ENCODE results near the gene PDAP1. TPM values are rescaled to one million over a fixed set of nuclear protein-coding genes. Genes with fewer than 3 reads are reported as not detected.

Gene PDAP1
- total and polyA plus RNA-seq, 4 donors, result 11.6 to 83.6 (median 31.5) TPM

DNA sequence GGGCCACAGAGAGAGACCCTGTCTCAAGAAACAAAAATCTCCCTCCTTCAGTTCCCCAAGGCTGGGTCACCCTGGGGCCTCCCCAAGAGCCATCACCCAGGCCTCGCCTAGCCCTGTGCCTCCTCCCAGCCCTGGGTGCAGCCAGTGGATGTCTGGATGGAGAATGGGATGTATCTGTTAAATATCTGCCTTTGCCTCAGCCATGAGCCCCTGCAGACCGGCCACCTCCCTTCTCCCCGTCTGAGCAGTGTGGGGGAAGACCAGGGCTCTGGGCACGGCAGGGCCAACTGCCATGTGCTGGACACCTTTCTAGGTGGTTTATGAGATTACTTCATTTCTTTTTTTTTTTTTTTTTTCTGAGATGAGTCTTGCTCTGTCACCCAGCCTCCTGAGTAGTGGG is 23.9 kb downstream of the PDAP1 start:
- H3K9me3 ChIP-seq (ENCODE audit: control insufficient read depth in 4 of 4, low read length in 3 of 4), result no peaks in the 10 kb centered on the region
- H3K36me3 ChIP-seq (ENCODE audit: control insufficient read depth in 4 of 4, insufficient read depth in 3 of 4, low read depth in 1 of 4, low read length in 3 of 4), result peaks cover 0 to 21% (median 2%) of the 10 kb centered on the region in 4 donors
- peaks cover 13 to 23% (median 17%) of the 10 kb centered on the region in 4 donors for H3K4me1 ChIP-seq (ENCODE audit: control insufficient read depth in 4 of 4, insufficient read depth in 4 of 4, low read length in 3 of 4)
- H3K27ac ChIP-seq (ENCODE audit: low read depth in 1 of 2, low read length in 2 of 2), result no peak overlapping the region
- DNase-seq (ENCODE audit: low spot score), result no peak
- H3K9ac ChIP-seq (ENCODE audit: low read depth in 1 of 2, low read length in 2 of 2), result no peak overlapping the region
- no peaks in the 10 kb centered on the region for H3K27me3 ChIP-seq (ENCODE audit: control insufficient read depth in 4 of 4, insufficient read depth in 4 of 4, low read length in 3 of 4)
- WGBS, result 93% methylated on average over 4 of the region's 4 CpGs
- TF ChIP-seq FOXA2 (IDR thresholded peaks at IDR 0.05), result no peak
- no peak overlapping the region for H3K4me3 ChIP-seq (ENCODE audit: low read depth in 1 of 3, low read length in 3 of 3)

DNA sequence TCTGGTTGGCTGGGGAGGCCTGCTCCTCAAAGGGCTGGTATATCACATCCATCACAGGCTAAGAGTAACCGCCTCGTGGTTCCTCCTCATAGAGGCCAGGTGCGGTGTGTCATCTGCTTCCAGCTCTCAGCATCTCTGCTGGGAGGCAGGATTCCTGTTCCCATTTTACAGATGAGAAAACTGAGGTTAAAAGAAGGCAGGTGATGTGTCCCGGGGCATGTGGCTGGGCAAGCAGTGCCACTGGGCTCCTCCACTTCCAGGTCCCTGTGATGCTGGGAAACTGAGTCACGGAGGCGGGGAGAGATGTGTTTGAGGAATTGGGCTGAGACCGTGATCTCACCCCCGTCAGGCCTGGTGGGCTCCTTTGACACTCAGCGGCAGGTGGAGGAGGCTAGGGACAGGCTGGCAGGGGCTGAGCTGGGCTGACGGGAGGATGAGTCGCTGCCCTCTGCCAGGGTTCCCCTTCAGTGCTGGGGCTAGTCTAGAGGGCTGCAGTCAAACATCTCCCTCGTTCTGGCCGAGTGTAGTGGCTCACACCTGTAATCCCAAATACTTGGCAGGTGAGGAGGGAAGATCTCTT is 24.5 kb downstream of the PDAP1 start:
- TF ChIP-seq, protein P1, sequence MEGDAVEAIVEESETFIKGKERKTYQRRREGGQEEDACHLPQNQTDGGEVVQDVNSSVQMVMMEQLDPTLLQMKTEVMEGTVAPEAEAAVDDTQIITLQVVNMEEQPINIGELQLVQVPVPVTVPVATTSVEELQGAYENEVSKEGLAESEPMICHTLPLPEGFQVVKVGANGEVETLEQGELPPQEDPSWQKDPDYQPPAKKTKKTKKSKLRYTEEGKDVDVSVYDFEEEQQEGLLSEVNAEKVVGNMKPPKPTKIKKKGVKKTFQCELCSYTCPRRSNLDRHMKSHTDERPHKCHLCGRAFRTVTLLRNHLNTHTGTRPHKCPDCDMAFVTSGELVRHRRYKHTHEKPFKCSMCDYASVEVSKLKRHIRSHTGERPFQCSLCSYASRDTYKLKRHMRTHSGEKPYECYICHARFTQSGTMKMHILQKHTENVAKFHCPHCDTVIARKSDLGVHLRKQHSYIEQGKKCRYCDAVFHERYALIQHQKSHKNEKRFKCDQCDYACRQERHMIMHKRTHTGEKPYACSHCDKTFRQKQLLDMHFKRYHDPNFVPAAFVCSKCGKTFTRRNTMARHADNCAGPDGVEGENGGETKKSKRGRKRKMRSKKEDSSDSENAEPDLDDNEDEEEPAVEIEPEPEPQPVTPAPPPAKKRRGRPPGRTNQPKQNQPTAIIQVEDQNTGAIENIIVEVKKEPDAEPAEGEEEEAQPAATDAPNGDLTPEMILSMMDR (IDR thresholded peaks at IDR 0.05; ENCODE audit: low read depth, low read length, missing input control), result no peak
- TF ChIP-seq, protein P2, sequence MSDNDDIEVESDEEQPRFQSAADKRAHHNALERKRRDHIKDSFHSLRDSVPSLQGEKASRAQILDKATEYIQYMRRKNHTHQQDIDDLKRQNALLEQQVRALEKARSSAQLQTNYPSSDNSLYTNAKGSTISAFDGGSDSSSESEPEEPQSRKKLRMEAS (IDR thresholded peaks at IDR 0.05), result no peak
- no peak for TF ChIP-seq TAF1 (conservative IDR thresholded peaks at IDR 0.05)
- no peak for TF ChIP-seq FOXA1 (IDR thresholded peaks at IDR 0.05)
- no peak for TF ChIP-seq HNF4A (conservative IDR thresholded peaks at IDR 0.05)
- no peak for TF ChIP-seq YY1 (IDR thresholded peaks at IDR 0.05)
- no peak for TF ChIP-seq NR2F2 (IDR thresholded peaks at IDR 0.05)
- TF ChIP-seq SP1 (IDR thresholded peaks at IDR 0.05), result no peak
- no peak for TF ChIP-seq EGR1 (IDR thresholded peaks at IDR 0.05; ENCODE audit: low read depth in 2 of 2)
- no peak for TF ChIP-seq RXRA (IDR thresholded peaks at IDR 0.05)
- TF ChIP-seq, protein P3, sequence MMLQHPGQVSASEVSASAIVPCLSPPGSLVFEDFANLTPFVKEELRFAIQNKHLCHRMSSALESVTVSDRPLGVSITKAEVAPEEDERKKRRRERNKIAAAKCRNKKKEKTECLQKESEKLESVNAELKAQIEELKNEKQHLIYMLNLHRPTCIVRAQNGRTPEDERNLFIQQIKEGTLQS (IDR thresholded peaks at IDR 0.05), result no peak
- no peak for TF ChIP-seq HNF4G (IDR thresholded peaks at IDR 0.05)

DNA sequence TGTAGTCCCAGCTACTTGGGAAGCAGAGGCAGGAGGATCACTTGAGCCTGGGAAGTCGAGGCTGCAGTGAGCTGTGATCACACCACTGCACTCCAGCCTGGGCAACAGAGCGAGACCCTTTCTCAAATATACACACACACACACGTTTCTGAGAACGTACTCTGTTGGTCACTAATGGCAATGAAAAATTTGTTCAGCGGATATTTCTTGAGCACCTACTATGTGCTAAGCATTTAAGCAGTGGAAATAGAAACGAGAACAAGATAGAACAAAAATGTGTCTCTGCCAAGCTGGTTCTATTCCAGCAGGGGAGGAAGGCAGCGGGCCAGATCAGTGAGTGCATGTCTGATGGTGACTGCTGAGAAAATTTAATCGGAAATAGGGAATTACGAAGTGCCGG is 25.2 kb downstream of the PDAP1 start:
- Histone ChIP-seq H3K36me3 (ENCODE audit: control insufficient read depth in 4 of 4, insufficient read depth in 3 of 4, low read depth in 1 of 4, low read length in 3 of 4) (peaks cover 0 to 13% (median under 1%) of the 10 kb centered on the region in 4 donors), H3K27me3 (ENCODE audit: control insufficient read depth in 4 of 4, insufficient read depth in 4 of 4, low read length in 3 of 4) (no peaks in the 10 kb centered on the region), H3K27ac (ENCODE audit: low read depth in 1 of 2, low read length in 2 of 2) (no peak overlapping the region), H3K4me3 (ENCODE audit: low read depth in 1 of 3, low read length in 3 of 3) (no peak overlapping the region), H3K9me3 (ENCODE audit: control insufficient read depth in 4 of 4, low read length in 3 of 4) (no peaks in the 10 kb centered on the region), H3K9ac (ENCODE audit: low read depth in 1 of 2, low read length in 2 of 2) (no peak overlapping the region), H3K4me1 (ENCODE audit: control insufficient read depth in 4 of 4, insufficient read depth in 4 of 4, low read length in 3 of 4) (peaks cover 13 to 23% (median 18%) of the 10 kb centered on the region in 4 donors)
- DNase-seq (ENCODE audit: low spot score), result no peak
- 95% methylated on average over 10 of the region's 10 CpGs for WGBS
- no peak for TF ChIP-seq FOXA1 (IDR thresholded peaks at IDR 0.05)
- no peak for TF ChIP-seq JUND (IDR thresholded peaks at IDR 0.05)
- TF ChIP-seq, protein P3 (IDR thresholded peaks at IDR 0.05), result no peak
- no peak for TF ChIP-seq SP1 (IDR thresholded peaks at IDR 0.05)
- TF ChIP-seq YY1 (IDR thresholded peaks at IDR 0.05), result no peak
- no peak for TF ChIP-seq TAF1 (conservative IDR thresholded peaks at IDR 0.05)
- no peak for TF ChIP-seq EGR1 (IDR thresholded peaks at IDR 0.05; ENCODE audit: low read depth in 2 of 2)
- no peak for TF ChIP-seq RAD21 (IDR thresholded peaks at IDR 0.05)
- no peak for TF ChIP-seq HNF4A (conservative IDR thresholded peaks at IDR 0.05)
- TF ChIP-seq RXRA (IDR thresholded peaks at IDR 0.05), result no peak
- TF ChIP-seq GABPA (IDR thresholded peaks at IDR 0.05 in 1 of 2, conservative IDR thresholded peaks at IDR 0.05 in 1 of 2), result no peak
- TF ChIP-seq, protein P4, sequence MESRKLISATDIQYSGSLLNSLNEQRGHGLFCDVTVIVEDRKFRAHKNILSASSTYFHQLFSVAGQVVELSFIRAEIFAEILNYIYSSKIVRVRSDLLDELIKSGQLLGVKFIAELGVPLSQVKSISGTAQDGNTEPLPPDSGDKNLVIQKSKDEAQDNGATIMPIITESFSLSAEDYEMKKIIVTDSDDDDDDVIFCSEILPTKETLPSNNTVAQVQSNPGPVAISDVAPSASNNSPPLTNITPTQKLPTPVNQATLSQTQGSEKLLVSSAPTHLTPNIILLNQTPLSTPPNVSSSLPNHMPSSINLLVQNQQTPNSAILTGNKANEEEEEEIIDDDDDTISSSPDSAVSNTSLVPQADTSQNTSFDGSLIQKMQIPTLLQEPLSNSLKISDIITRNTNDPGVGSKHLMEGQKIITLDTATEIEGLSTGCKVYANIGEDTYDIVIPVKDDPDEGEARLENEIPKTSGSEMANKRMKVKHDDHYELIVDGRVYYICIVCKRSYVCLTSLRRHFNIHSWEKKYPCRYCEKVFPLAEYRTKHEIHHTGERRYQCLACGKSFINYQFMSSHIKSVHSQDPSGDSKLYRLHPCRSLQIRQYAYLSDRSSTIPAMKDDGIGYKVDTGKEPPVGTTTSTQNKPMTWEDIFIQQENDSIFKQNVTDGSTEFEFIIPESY (IDR thresholded peaks at IDR 0.05), result no peak
- no peak for TF ChIP-seq FOXA2 (IDR thresholded peaks at IDR 0.05)
- TF ChIP-seq, protein P5, sequence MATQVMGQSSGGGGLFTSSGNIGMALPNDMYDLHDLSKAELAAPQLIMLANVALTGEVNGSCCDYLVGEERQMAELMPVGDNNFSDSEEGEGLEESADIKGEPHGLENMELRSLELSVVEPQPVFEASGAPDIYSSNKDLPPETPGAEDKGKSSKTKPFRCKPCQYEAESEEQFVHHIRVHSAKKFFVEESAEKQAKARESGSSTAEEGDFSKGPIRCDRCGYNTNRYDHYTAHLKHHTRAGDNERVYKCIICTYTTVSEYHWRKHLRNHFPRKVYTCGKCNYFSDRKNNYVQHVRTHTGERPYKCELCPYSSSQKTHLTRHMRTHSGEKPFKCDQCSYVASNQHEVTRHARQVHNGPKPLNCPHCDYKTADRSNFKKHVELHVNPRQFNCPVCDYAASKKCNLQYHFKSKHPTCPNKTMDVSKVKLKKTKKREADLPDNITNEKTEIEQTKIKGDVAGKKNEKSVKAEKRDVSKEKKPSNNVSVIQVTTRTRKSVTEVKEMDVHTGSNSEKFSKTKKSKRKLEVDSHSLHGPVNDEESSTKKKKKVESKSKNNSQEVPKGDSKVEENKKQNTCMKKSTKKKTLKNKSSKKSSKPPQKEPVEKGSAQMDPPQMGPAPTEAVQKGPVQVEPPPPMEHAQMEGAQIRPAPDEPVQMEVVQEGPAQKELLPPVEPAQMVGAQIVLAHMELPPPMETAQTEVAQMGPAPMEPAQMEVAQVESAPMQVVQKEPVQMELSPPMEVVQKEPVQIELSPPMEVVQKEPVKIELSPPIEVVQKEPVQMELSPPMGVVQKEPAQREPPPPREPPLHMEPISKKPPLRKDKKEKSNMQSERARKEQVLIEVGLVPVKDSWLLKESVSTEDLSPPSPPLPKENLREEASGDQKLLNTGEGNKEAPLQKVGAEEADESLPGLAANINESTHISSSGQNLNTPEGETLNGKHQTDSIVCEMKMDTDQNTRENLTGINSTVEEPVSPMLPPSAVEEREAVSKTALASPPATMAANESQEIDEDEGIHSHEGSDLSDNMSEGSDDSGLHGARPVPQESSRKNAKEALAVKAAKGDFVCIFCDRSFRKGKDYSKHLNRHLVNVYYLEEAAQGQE (IDR thresholded peaks at IDR 0.05), result no peak
- no peak for TF ChIP-seq NR2F2 (IDR thresholded peaks at IDR 0.05)

More for the DNA sequence above, 24.5 kb downstream of the PDAP1 start:
- WGBS, result 95% methylated on average over 13 of the region's 13 CpGs
- H3K4me1 ChIP-seq (ENCODE audit: control insufficient read depth in 4 of 4, insufficient read depth in 4 of 4, low read length in 3 of 4), result peaks cover 13 to 23% (median 18%) of the 10 kb centered on the region in 4 donors
- H3K36me3 ChIP-seq (ENCODE audit: control insufficient read depth in 4 of 4, insufficient read depth in 3 of 4, low read depth in 1 of 4, low read length in 3 of 4), result peaks cover 0 to 16% (median 1%) of the 10 kb centered on the region in 4 donors
- no peak overlapping the region for H3K4me3 ChIP-seq (ENCODE audit: low read depth in 1 of 3, low read length in 3 of 3)
- H3K27ac ChIP-seq (ENCODE audit: low read depth in 1 of 2, low read length in 2 of 2), result no peak overlapping the region
- H3K9ac ChIP-seq (ENCODE audit: low read depth in 1 of 2, low read length in 2 of 2), result no peak overlapping the region
- H3K9me3 ChIP-seq (ENCODE audit: control insufficient read depth in 4 of 4, low read length in 3 of 4), result no peaks in the 10 kb centered on the region
- DNase-seq (ENCODE audit: low spot score), result no peak
- no peaks in the 10 kb centered on the region for H3K27me3 ChIP-seq (ENCODE audit: control insufficient read depth in 4 of 4, insufficient read depth in 4 of 4, low read length in 3 of 4)

All from liver (tissue), 9 donors.